Keratinocyte (primary cell): Measurements from ENCODE around the gene EIF2AK2.

Experiments
- EZH2 ChIP-seq: IDR thresholded peaks from one replicate; pipeline ENCODE4 v1.6.1; 2012; ENCODE audit warnings: inconsistent platforms, mild to moderate bottlenecking, low read length, moderate library complexity
- TF ChIP-seq, protein P1 (sequence below), 3 experiments: IDR thresholded peaks in 1 of 3; conservative IDR thresholded peaks in 1 of 3; optimal IDR thresholded peaks in 1 of 3; 2 replicates in 2 of 3; 3 replicates in 1 of 3; pipeline versions ENCODE3 to v1.5.1; 2011; ENCODE audit warnings: low read length in 3 of 3, mild to moderate bottlenecking in 3 of 3, moderate library complexity in 2 of 3, control low read depth in 1 of 3, inconsistent platforms in 1 of 3; ENCODE audit not compliant: insufficient read depth in 2 of 3; ENCODE audit errors: extremely low read depth in 1 of 3

DNA sequence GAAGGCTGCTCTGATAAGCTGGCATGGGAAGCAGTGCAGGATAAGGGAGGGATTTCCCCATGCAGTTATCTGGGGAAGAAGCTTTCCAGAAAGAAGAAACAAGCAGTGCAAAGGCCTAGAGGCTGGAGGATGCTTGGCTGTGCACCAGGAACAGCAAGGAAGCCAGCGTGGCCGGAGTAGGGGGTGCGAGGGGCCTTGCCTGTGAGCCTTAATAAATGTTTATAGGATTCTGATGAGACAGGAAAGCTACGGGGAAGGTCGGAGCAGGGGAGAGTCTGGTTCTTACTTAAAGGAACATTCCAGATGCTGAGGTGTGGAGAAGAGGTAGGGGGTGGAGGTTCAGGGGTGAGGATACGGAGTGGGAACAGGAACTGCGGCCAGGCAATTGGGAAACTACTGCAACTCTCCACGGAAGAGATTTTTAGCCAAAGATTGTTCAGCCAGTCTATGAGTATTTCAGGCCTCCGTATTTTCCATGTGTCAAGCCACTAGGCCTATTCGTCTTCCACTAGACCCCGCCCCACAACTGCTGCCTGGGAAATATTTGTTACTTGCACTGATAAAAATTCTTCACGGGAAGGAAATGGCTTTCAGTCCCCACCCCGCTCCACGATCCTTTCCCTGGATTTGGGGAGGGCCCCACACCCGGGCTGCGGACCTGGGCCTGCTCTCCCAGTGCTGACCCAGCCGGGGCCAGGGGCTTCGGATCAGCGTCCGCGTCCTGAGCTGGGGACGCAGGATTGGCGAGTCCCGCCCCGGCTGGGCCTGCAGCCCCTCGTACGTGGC is 516 bp downstream of the EIF2AK2 start:
- TF ChIP-seq, protein P1, sequence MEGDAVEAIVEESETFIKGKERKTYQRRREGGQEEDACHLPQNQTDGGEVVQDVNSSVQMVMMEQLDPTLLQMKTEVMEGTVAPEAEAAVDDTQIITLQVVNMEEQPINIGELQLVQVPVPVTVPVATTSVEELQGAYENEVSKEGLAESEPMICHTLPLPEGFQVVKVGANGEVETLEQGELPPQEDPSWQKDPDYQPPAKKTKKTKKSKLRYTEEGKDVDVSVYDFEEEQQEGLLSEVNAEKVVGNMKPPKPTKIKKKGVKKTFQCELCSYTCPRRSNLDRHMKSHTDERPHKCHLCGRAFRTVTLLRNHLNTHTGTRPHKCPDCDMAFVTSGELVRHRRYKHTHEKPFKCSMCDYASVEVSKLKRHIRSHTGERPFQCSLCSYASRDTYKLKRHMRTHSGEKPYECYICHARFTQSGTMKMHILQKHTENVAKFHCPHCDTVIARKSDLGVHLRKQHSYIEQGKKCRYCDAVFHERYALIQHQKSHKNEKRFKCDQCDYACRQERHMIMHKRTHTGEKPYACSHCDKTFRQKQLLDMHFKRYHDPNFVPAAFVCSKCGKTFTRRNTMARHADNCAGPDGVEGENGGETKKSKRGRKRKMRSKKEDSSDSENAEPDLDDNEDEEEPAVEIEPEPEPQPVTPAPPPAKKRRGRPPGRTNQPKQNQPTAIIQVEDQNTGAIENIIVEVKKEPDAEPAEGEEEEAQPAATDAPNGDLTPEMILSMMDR (optimal IDR thresholded peaks at IDR 0.05 in 1 of 3, IDR thresholded peaks at IDR 0.05 in 1 of 3, conservative IDR thresholded peaks at IDR 0.05 in 1 of 3; ENCODE audit: extremely low read depth in 1 of 3, insufficient read depth in 2 of 3, low read length in 3 of 3) = no peak
- TF ChIP-seq EZH2 = no peak
